SK-N-SH treated with all-trans-retinoic acid at 6 μM for 48 hours (cell line): ENCODE data around the gene XPNPEP2.

Source experiments
- ATAC-seq: fragments of 200-7000 bp; cut with Tn5 transposase; 3 replicates; pipeline ENCODE4 v1.9.1; 2020; ENCODE audit warnings: mild to moderate bottlenecking, moderate library complexity
- ARNTL ChIP-seq: fragments of 450-650 bp; formaldehyde crosslinking; IDR thresholded peaks from 2 replicates; pipeline ENCODE4 v1.5.0; 2020; ENCODE audit warnings: low read depth, mild to moderate bottlenecking, moderate library complexity, borderline replicate concordance
- BACH2 ChIP-seq: fragments of 250-450 bp; sonication (Bioruptor Pico); IDR thresholded peaks from 2 replicates; pipeline ENCODE4 v1.9.0; 2021; ENCODE audit warnings: mild to moderate bottlenecking, borderline replicate concordance
- CSDC2 ChIP-seq: fragments of 250-450 bp; sonication (Bioruptor Pico); IDR thresholded peaks from 2 replicates; pipeline ENCODE4 v1.5.0; 2020; ENCODE audit warnings: mild to moderate bottlenecking, moderate library complexity
- ESRRG ChIP-seq: fragments of 250-450 bp; sonication (Bioruptor Pico); IDR thresholded peaks from 2 replicates; pipeline ENCODE4 v1.6.1; 2021; ENCODE audit warnings: mild to moderate bottlenecking
- GLIS3 ChIP-seq: fragments of 250-450 bp; sonication (Bioruptor Pico); IDR thresholded peaks from 2 replicates; pipeline ENCODE4 v1.5.0; 2020; ENCODE audit warnings: mild to moderate bottlenecking, moderate library complexity
- ISL1 ChIP-seq: fragments of 250-450 bp; sonication (Bioruptor Pico); IDR thresholded peaks from 2 replicates; pipeline ENCODE4 v2.1.2; 2022; ENCODE audit warnings: mild to moderate bottlenecking, moderate library complexity
- OSR1 ChIP-seq: fragments of 250-450 bp; sonication (Bioruptor Pico); IDR thresholded peaks from 2 replicates; pipeline ENCODE4 v1.8.0; 2022; ENCODE audit warnings: moderate library complexity, mild to moderate bottlenecking, inconsistent platforms
- PPARA ChIP-seq: fragments of 250-450 bp; sonication (Bioruptor Pico); IDR thresholded peaks from 2 replicates; pipeline ENCODE4 v1.5.0; 2020; ENCODE audit warnings: mild to moderate bottlenecking, borderline replicate concordance
- RARB ChIP-seq: fragments of 250-450 bp; sonication (Bioruptor Pico); IDR thresholded peaks from 2 replicates; pipeline ENCODE4 v1.8.0; 2021; ENCODE audit warnings: mild to moderate bottlenecking, moderate library complexity
- SNAI2 ChIP-seq: fragments of 250-450 bp; sonication (Bioruptor Pico); IDR thresholded peaks from 2 replicates; pipeline ENCODE4 v1.5.0; 2020; ENCODE audit warnings: mild to moderate bottlenecking, moderate library complexity
- TCF4 ChIP-seq: fragments of 250-450 bp; sonication (Bioruptor Pico); IDR thresholded peaks from 2 replicates; pipeline ENCODE4 v1.8.0; 2021; ENCODE audit warnings: mild to moderate bottlenecking, moderate library complexity, borderline replicate concordance
- TOX ChIP-seq: fragments of 250-450 bp; sonication (Bioruptor Pico); IDR thresholded peaks from 2 replicates; pipeline ENCODE4 v1.8.0; 2021; ENCODE audit warnings: mild to moderate bottlenecking, moderate library complexity, borderline replicate concordance
- ZC3H10 ChIP-seq: fragments of 250-450 bp; sonication (Bioruptor Pico); IDR thresholded peaks from 2 replicates; pipeline ENCODE4 v1.5.1; 2021; ENCODE audit warnings: mild to moderate bottlenecking, moderate library complexity
- ZFP3 ChIP-seq: fragments of 250-450 bp; sonication (Bioruptor Pico); IDR thresholded peaks from 2 replicates; pipeline ENCODE4 v1.5.0; 2020; ENCODE audit warnings: mild to moderate bottlenecking, moderate library complexity
- ZFP30 ChIP-seq: fragments of 450-650 bp; formaldehyde crosslinking; IDR thresholded peaks from 2 replicates; pipeline ENCODE4 v1.5.0; 2022; ENCODE audit warnings: mild to moderate bottlenecking, moderate library complexity
- ZNF565 ChIP-seq: fragments of 450-650 bp; formaldehyde crosslinking; conservative IDR thresholded peaks from 2 replicates; pipeline ENCODE4 v1.5.0; 2020; ENCODE audit warnings: low read depth, mild to moderate bottlenecking, moderate library complexity
- ZNF70 ChIP-seq: fragments of 450-650 bp; formaldehyde crosslinking; IDR thresholded peaks from 2 replicates; pipeline ENCODE4 v1.5.0; 2020; ENCODE audit warnings: mild to moderate bottlenecking, moderate library complexity
- ZNF8 ChIP-seq: fragments of 450-650 bp; formaldehyde crosslinking; IDR thresholded peaks from 2 replicates; pipeline ENCODE4 v1.5.0; 2020; ENCODE audit warnings: mild to moderate bottlenecking, moderate library complexity
- TF ChIP-seq, protein P1 (sequence below): fragments of 250-450 bp; sonication (Bioruptor Pico); IDR thresholded peaks from 2 replicates; pipeline ENCODE4 v1.8.0; 2021; ENCODE audit warnings: low read depth, mild to moderate bottlenecking, moderate library complexity, borderline replicate concordance
- TF ChIP-seq, protein P2 (sequence below): fragments of 250-450 bp; sonication (Bioruptor Pico); IDR thresholded peaks from 2 replicates; pipeline ENCODE4 v1.5.0; 2020; ENCODE audit warnings: mild to moderate bottlenecking, moderate library complexity
- TF ChIP-seq, protein P3 (sequence below): fragments of 250-450 bp; sonication (Bioruptor Pico); IDR thresholded peaks from 2 replicates; pipeline ENCODE4 v1.5.1; 2020; ENCODE audit warnings: low read depth, mild to moderate bottlenecking, moderate library complexity
- TF ChIP-seq, protein P4 (sequence below): fragments of 250-450 bp; sonication (Bioruptor Pico); IDR thresholded peaks from 2 replicates; pipeline ENCODE4 v1.8.0; 2020; ENCODE audit warnings: mild to moderate bottlenecking, moderate library complexity, borderline replicate concordance
- TF ChIP-seq, protein P5 (sequence below): fragments of 250-450 bp; sonication (Bioruptor Pico); IDR thresholded peaks from 2 replicates; pipeline ENCODE4 v1.5.1; 2021; ENCODE audit warnings: mild to moderate bottlenecking, moderate library complexity

XPNPEP2 gene

DNA sequence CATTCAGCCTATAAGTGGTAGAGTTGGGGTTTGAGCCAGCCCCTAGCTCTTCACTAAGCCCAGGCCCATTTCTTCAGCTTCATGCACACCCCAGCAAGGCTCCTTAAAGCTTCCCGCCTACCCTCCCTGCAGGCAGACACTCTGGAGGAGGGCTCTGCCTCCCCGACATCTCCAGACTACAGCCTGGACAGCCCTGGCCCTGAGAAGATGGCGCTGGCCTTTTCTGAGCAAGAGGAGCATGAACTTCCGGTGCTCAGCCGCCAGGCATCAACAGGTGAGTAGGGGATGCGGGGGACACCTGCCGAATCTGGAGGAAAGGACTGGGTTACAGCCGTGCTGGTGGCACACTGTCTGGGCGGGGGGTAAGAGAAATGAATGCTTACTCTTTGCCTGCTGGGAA lies 52.0 kb downstream of the XPNPEP2 start:
- no peak for TF ChIP-seq ZFP3
- TF ChIP-seq ZNF565 (CRISPR knock-in tag) = no peak
- TF ChIP-seq BACH2 = no peak
- TF ChIP-seq TCF4 (CRISPR knock-in tag) = no peak
- no peak for TF ChIP-seq ZFP30 (CRISPR knock-in tag)
- TF ChIP-seq, protein P1, sequence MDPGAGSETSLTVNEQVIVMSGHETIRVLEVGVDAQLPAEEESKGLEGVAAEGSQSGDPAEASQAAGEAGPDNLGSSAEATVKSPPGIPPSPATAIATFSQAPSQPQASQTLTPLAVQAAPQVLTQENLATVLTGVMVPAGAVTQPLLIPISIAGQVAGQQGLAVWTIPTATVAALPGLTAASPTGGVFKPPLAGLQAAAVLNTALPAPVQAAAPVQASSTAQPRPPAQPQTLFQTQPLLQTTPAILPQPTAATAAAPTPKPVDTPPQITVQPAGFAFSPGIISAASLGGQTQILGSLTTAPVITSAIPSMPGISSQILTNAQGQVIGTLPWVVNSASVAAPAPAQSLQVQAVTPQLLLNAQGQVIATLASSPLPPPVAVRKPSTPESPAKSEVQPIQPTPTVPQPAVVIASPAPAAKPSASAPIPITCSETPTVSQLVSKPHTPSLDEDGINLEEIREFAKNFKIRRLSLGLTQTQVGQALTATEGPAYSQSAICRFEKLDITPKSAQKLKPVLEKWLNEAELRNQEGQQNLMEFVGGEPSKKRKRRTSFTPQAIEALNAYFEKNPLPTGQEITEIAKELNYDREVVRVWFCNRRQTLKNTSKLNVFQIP = no peak
- TF ChIP-seq ESRRG (CRISPR knock-in tag) = no peak
- TF ChIP-seq CSDC2 = no peak
- ATAC-seq = no peak

DNA sequence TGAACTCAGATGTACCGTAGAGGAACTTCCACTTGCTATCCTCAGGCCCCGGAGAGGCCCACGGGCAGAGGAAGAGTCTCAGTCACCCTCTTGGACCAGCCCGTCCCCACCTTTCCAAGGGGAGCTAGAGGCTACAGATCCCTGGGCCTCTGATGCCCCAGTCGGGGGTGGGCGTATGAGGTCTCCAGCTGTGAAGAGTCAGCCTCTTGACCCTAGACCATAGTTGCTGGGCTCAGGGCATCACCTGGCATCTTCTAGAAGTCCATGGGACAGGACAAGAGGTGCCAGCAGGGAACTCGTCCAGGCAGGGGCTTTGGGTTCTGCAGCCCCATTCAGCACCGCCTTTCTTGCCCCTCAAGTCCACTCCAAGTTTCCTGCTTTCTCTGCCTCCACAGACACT lies 52.6 kb downstream of the XPNPEP2 start:
- no peak for TF ChIP-seq ISL1 (CRISPR knock-in tag)
- TF ChIP-seq RARB (CRISPR knock-in tag) = no peak
- no peak for ATAC-seq

DNA sequence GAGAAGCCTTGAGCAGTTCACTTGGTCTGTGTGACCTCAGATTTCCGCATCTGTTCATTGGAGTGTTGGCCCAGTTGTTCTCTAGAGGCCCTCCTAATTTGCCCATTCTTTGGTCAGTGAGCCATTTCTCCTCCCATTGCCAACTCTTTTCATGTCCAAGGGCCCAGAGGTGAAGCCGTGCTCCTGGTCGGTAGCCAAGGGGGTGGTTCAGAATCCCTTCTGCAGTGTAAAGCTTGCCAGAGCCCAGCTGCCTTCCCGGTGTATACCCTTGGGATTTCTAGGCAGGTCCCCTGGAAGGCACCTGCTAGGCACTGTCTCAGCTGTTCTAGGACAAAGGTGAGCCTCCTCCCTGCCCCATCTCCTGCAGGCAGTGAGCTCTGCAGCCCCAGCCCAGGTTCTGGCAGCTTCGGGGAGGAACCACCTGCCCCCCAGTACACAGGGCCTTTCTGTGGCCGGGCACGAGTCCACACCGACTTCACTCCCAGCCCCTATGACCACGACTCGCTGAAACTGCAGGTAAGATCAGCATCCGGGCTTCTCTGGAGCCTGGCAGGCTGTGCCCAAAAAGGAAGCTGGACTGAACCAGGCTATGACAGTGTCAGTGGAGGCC lies 53.3 kb downstream of the XPNPEP2 start:
- TF ChIP-seq GLIS3 (CRISPR knock-in tag) = no peak
- TF ChIP-seq ZC3H10 (CRISPR knock-in tag) = no peak
- no peak for TF ChIP-seq OSR1 (CRISPR knock-in tag)
- TF ChIP-seq TCF4 (CRISPR knock-in tag) = no peak
- TF ChIP-seq, protein P2, sequence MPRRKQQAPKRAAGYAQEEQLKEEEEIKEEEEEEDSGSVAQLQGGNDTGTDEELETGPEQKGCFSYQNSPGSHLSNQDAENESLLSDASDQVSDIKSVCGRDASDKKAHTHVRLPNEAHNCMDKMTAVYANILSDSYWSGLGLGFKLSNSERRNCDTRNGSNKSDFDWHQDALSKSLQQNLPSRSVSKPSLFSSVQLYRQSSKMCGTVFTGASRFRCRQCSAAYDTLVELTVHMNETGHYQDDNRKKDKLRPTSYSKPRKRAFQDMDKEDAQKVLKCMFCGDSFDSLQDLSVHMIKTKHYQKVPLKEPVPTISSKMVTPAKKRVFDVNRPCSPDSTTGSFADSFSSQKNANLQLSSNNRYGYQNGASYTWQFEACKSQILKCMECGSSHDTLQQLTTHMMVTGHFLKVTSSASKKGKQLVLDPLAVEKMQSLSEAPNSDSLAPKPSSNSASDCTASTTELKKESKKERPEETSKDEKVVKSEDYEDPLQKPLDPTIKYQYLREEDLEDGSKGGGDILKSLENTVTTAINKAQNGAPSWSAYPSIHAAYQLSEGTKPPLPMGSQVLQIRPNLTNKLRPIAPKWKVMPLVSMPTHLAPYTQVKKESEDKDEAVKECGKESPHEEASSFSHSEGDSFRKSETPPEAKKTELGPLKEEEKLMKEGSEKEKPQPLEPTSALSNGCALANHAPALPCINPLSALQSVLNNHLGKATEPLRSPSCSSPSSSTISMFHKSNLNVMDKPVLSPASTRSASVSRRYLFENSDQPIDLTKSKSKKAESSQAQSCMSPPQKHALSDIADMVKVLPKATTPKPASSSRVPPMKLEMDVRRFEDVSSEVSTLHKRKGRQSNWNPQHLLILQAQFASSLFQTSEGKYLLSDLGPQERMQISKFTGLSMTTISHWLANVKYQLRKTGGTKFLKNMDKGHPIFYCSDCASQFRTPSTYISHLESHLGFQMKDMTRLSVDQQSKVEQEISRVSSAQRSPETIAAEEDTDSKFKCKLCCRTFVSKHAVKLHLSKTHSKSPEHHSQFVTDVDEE (CRISPR knock-in tag) = no peak
- no peak for TF ChIP-seq ISL1 (CRISPR knock-in tag)
- no peak for ATAC-seq

DNA sequence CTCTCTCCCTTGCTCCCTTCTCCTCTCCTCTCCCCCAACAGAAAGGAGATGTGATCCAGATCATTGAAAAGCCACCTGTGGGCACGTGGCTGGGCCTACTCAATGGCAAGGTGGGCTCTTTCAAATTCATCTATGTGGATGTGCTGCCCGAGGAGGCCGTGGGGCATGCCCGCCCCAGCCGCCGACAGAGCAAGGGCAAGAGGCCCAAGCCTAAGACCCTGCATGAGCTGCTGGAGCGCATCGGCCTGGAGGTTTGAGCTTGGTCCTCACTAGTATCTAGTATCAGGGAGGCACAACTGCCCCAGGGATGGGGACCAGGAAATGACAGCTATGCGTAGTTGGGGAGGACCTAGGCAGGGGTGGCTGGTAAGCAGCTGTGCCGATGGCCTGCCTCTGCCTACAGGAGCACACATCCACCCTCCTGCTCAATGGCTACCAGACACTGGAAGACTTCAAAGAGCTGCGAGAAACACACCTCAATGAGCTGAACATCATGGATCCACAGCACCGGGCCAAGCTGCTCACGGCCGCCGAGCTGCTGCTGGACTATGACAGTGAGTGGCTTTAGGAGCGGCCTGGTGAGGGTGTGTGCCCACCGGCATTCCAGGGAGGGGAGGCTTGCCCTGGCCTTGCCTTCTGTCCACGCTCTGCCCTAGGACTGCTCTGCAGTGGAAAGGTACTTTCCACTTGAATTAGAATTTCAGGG lies 54.0 kb downstream of the XPNPEP2 start:
- TF ChIP-seq TCF4 (CRISPR knock-in tag) = no peak
- no peak for TF ChIP-seq ZFP30 (CRISPR knock-in tag)
- no peak for TF ChIP-seq ISL1 (CRISPR knock-in tag)
- TF ChIP-seq ZNF8 (CRISPR knock-in tag) = no peak
- no peak for TF ChIP-seq ZC3H10 (CRISPR knock-in tag)
- TF ChIP-seq ZFP3 = no peak
- no peak for TF ChIP-seq ZNF70
- TF ChIP-seq OSR1 (CRISPR knock-in tag) = no peak
- TF ChIP-seq, protein P2 (CRISPR knock-in tag) = no peak
- TF ChIP-seq ESRRG (CRISPR knock-in tag) = no peak
- TF ChIP-seq, protein P3, sequence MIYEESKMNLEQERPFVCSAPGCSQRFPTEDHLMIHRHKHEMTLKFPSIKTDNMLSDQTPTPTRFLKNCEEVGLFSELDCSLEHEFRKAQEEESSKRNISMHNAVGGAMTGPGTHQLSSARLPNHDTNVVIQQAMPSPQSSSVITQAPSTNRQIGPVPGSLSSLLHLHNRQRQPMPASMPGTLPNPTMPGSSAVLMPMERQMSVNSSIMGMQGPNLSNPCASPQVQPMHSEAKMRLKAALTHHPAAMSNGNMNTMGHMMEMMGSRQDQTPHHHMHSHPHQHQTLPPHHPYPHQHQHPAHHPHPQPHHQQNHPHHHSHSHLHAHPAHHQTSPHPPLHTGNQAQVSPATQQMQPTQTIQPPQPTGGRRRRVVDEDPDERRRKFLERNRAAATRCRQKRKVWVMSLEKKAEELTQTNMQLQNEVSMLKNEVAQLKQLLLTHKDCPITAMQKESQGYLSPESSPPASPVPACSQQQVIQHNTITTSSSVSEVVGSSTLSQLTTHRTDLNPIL (CRISPR knock-in tag) = no peak
- TF ChIP-seq, protein P4, sequence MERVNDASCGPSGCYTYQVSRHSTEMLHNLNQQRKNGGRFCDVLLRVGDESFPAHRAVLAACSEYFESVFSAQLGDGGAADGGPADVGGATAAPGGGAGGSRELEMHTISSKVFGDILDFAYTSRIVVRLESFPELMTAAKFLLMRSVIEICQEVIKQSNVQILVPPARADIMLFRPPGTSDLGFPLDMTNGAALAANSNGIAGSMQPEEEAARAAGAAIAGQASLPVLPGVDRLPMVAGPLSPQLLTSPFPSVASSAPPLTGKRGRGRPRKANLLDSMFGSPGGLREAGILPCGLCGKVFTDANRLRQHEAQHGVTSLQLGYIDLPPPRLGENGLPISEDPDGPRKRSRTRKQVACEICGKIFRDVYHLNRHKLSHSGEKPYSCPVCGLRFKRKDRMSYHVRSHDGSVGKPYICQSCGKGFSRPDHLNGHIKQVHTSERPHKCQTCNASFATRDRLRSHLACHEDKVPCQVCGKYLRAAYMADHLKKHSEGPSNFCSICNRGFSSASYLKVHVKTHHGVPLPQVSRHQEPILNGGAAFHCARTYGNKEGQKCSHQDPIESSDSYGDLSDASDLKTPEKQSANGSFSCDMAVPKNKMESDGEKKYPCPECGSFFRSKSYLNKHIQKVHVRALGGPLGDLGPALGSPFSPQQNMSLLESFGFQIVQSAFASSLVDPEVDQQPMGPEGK (CRISPR knock-in tag) = no peak
- TF ChIP-seq ZNF565 (CRISPR knock-in tag) = no peak
- TF ChIP-seq, protein P5, sequence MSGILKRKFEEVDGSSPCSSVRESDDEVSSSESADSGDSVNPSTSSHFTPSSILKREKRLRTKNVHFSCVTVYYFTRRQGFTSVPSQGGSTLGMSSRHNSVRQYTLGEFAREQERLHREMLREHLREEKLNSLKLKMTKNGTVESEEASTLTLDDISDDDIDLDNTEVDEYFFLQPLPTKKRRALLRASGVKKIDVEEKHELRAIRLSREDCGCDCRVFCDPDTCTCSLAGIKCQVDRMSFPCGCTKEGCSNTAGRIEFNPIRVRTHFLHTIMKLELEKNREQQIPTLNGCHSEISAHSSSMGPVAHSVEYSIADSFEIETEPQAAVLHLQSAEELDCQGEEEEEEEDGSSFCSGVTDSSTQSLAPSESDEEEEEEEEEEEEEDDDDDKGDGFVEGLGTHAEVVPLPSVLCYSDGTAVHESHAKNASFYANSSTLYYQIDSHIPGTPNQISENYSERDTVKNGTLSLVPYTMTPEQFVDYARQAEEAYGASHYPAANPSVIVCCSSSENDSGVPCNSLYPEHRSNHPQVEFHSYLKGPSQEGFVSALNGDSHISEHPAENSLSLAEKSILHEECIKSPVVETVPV (CRISPR knock-in tag) = no peak
- TF ChIP-seq GLIS3 (CRISPR knock-in tag) = no peak
- no peak for TF ChIP-seq RARB (CRISPR knock-in tag)
- TF ChIP-seq ARNTL (CRISPR knock-in tag) = no peak
- TF ChIP-seq PPARA (CRISPR knock-in tag) = no peak
- TF ChIP-seq TOX (CRISPR knock-in tag) = no peak
- TF ChIP-seq SNAI2 (CRISPR knock-in tag) = no peak
- no peak for ATAC-seq
